Measurements from ENCODE around the gene ATRN. TPM values are rescaled to one million over a fixed set of nuclear protein-coding genes. Genes with fewer than 3 reads are reported as not detected.

The ATRN gene
- total and polyA plus RNA-seq, 4 donors, result 4.2 to 38.5 (median 21.2) TPM

GRCh38 chr20:3479025-3479424 lies 8.2 kb downstream of the ATRN start:
- ATAC-seq (ENCODE audit: insufficient read depth, low FRiP score) (no peak), DNase-seq (no peak)
- Histone ChIP-seq H3K4me3 (no peak overlapping the region), H3K27ac (ENCODE audit: low read depth in 1 of 2, low read length in 1 of 2) (no peak overlapping the region), H3K9ac (ENCODE audit: insufficient read depth in 1 of 2, low read length in 2 of 2) (no peak overlapping the region), H3K27me3 (ENCODE audit: control insufficient read depth in 3 of 3, insufficient read depth in 3 of 3, low read length in 2 of 3) (no peaks in the 10 kb centered on the region), H3K36me3 (ENCODE audit: control insufficient read depth in 4 of 4, insufficient read depth in 4 of 4, low read length in 4 of 4) (no peaks in the 10 kb centered on the region), H3K4me1 (ENCODE audit: control insufficient read depth in 5 of 5, insufficient read depth in 5 of 5, low read length in 5 of 5) (peaks cover 0 to 2% (median 0%) of the 10 kb centered on the region in 5 donors), H3K9me3 (ENCODE audit: control insufficient read depth in 4 of 4, insufficient read depth in 3 of 4, low read length in 3 of 4) (no peaks in the 10 kb centered on the region)
- WGBS, 2 donors, result 92 to 96% methylated on average over 2 of the region's 2 CpGs
- no peak for TF ChIP-seq CTCF (IDR thresholded peaks at IDR 0.05; ENCODE audit: control extremely low read depth, extremely low read depth)

- no peak for DNase-seq
- H3K27me3 ChIP-seq (ENCODE audit: control insufficient read depth in 3 of 3, insufficient read depth in 3 of 3, low read length in 2 of 3), result no peaks in the 10 kb centered on the region
- no peak overlapping the region for H3K9ac ChIP-seq (ENCODE audit: insufficient read depth in 1 of 2, low read length in 2 of 2)
- no peak for TF ChIP-seq CTCF (IDR thresholded peaks at IDR 0.05; ENCODE audit: control extremely low read depth, extremely low read depth)
- no peaks in the 10 kb centered on the region for H3K9me3 ChIP-seq (ENCODE audit: control insufficient read depth in 4 of 4, insufficient read depth in 3 of 4, low read length in 3 of 4)
- peaks cover 0 to 2% (median 0%) of the 10 kb centered on the region in 5 donors for H3K4me1 ChIP-seq (ENCODE audit: control insufficient read depth in 5 of 5, insufficient read depth in 5 of 5, low read length in 5 of 5)
- WGBS, 2 donors, result 89 to 96% methylated on average over 11 of the region's 11 CpGs
- H3K27ac ChIP-seq (ENCODE audit: low read depth in 1 of 2, low read length in 1 of 2), result peak overlapping the region in 1 of 2 donors; percentile 33
- H3K36me3 ChIP-seq (ENCODE audit: control insufficient read depth in 4 of 4, insufficient read depth in 4 of 4, low read length in 4 of 4), result no peaks in the 10 kb centered on the region
- no peak overlapping the region for H3K4me3 ChIP-seq
- no peak for ATAC-seq (ENCODE audit: insufficient read depth, low FRiP score)
These were observed 9.2 kb downstream of the ATRN start for GRCh38 chr20:3479759-3480615.

GRCh38 chr20:3483309-3483708 lies 12.5 kb downstream of the ATRN start:
- no peak overlapping the region for H3K9ac ChIP-seq (ENCODE audit: insufficient read depth in 1 of 2, low read length in 2 of 2)
- 82 to 84% methylated on average over 3 of the region's 3 CpGs for WGBS, 2 donors
- ATAC-seq (ENCODE audit: insufficient read depth, low FRiP score) (no peak), DNase-seq (no peak)
- H3K4me1 ChIP-seq (ENCODE audit: control insufficient read depth in 5 of 5, insufficient read depth in 5 of 5, low read length in 5 of 5), result peaks cover 0 to 2% (median 0%) of the 10 kb centered on the region in 5 donors
- H3K9me3 ChIP-seq (ENCODE audit: control insufficient read depth in 4 of 4, insufficient read depth in 3 of 4, low read length in 3 of 4), result peaks cover 0 to 4% (median 0%) of the 10 kb centered on the region in 4 donors
- no peak overlapping the region for H3K4me3 ChIP-seq
- no peaks in the 10 kb centered on the region for H3K27me3 ChIP-seq (ENCODE audit: control insufficient read depth in 3 of 3, insufficient read depth in 3 of 3, low read length in 2 of 3)
- no peak for TF ChIP-seq CTCF (IDR thresholded peaks at IDR 0.05; ENCODE audit: control extremely low read depth, extremely low read depth)
- H3K36me3 ChIP-seq (ENCODE audit: control insufficient read depth in 4 of 4, insufficient read depth in 4 of 4, low read length in 4 of 4), result no peaks in the 10 kb centered on the region
- H3K27ac ChIP-seq (ENCODE audit: low read depth in 1 of 2, low read length in 1 of 2), result no peak overlapping the region

Data from lung (tissue), 12 donors.